ENCODE measurements around the gene GTF2F2.

Gene GTF2F2

GRCh38 chr13:45120967-45121831, 889 bp downstream of the GTF2F2 start:
- DNase-seq (ENCODE audit: low spot score): peak; percentile 28

- no peak for DNase-seq (ENCODE audit: low spot score)
These were observed 2.6 kb downstream of the GTF2F2 start for GRCh38 chr13:45122941-45123340.

- no peak for DNase-seq (ENCODE audit: low spot score)
These were observed 12.2 kb downstream of the GTF2F2 start for GRCh38 chr13:45132369-45133064.

GRCh38 chr13:45133396-45134118, 13.2 kb downstream of the GTF2F2 start:
- no peak for DNase-seq (ENCODE audit: low spot score)

GRCh38 chr13:45136741-45137504, 16.6 kb downstream of the GTF2F2 start:
- no peak for DNase-seq (ENCODE audit: low spot score)

GRCh38 chr13:45137526-45137925, 17.2 kb downstream of the GTF2F2 start:
- no peak for DNase-seq (ENCODE audit: low spot score)

GRCh38 chr13:45138282-45138681, 18.0 kb downstream of the GTF2F2 start:
- no peak for DNase-seq (ENCODE audit: low spot score)

GRCh38 chr13:45141369-45141768, 21.1 kb downstream of the GTF2F2 start:
- no peak for DNase-seq (ENCODE audit: low spot score)

GRCh38 chr13:45142440-45143345, 22.4 kb downstream of the GTF2F2 start:
- no peak for DNase-seq (ENCODE audit: low spot score)

- DNase-seq (ENCODE audit: low spot score): no peak
These were observed 23.0 kb downstream of the GTF2F2 start for GRCh38 chr13:45143346-45143751.

GRCh38 chr13:45149964-45150363, 29.7 kb downstream of the GTF2F2 start:
- DNase-seq (ENCODE audit: low spot score): no peak

- DNase-seq (ENCODE audit: low spot score): no peak
These were observed 36.5 kb downstream of the GTF2F2 start for GRCh38 chr13:45156565-45157361.

GRCh38 chr13:45162194-45162593, 41.9 kb downstream of the GTF2F2 start:
- peak; percentile 22 for DNase-seq (ENCODE audit: low spot score)

- peak; percentile 81 for DNase-seq (ENCODE audit: low spot score)
These were observed 42.5 kb downstream of the GTF2F2 start for GRCh38 chr13:45162821-45163220.

- DNase-seq (ENCODE audit: low spot score): no peak
These were observed 46.5 kb downstream of the GTF2F2 start for GRCh38 chr13:45166858-45167257.

- no peak for DNase-seq (ENCODE audit: low spot score)
These were observed 47.6 kb downstream of the GTF2F2 start for GRCh38 chr13:45167611-45168554.

GRCh38 chr13:45168555-45168930, 48.2 kb downstream of the GTF2F2 start:
- no peak for DNase-seq (ENCODE audit: low spot score)

GRCh38 chr13:45174478-45174877, 54.2 kb downstream of the GTF2F2 start:
- DNase-seq (ENCODE audit: low spot score): no peak

Measured in AG08395 (cell line).